Cerebellar cortex (tissue), 1 donor: ENCODE data around the gene APOBR.
"Not testable (repeated sequence)": the region's sequence is repeated elsewhere in the genome, so short reads cannot be mapped to it uniquely, and the experiment has no call there.

Experiments
- DNase-seq: peaks from one replicate; pipeline ENCODE4 v3.0.0-alpha.2; 2015; ENCODE audit warnings: low spot score

Gene APOBR

DNA sequence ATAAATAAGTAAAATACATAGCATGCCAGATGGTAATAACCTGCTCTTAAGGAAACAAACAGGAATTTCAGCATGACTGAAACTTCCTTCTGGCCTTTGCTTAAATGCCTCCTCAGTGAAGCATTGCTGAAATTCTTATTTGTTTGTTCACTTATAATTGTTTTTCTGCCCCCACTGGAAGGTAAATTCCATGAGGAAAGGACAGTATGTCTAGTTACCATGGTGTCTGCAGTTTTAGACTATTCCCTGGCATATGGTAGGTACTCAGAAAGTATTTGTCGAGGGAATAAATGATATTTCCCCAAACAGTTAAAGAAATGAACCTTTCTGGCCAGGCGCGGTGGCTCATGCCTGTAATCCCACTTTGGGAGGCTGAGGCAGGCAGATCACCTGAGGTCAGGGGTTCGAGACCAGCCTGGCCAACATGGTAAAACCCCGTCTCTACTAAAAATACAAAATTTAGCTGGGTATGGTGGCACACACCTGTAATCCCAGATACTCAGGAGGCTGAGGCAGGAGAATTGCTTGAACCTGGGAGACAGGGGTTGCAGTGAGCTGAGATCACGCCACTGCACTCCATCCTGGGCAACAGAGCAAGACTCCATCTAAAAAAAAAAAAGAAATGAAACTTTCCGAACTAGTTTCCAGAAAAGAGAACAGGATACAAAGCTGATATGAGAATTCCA, 32.8 kb downstream of the APOBR start:
- peak; percentile 61 for DNase-seq

DNA sequence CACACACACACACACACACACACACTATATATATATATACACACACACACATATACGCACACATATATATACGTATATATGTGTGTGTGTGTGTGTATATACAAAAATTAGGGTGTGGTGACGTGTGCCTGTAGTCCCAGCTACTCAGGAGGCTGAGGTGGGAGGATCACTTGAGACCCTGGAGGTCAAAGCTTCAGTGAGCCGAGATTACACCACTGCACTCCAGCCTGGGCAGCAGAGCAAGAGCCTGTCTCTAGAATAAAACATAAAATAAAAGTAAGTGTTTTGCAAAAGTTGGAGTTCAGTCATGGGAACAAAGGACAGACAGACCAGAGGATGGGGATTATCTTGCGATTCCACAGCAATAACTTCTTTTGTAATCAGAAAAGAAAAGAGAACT, 33.5 kb downstream of the APOBR start:
- no peak for DNase-seq

- DNase-seq = no peak
These were observed 34.0 kb downstream of the APOBR start for GRCh38 chr16:28528463-28528867.

DNA sequence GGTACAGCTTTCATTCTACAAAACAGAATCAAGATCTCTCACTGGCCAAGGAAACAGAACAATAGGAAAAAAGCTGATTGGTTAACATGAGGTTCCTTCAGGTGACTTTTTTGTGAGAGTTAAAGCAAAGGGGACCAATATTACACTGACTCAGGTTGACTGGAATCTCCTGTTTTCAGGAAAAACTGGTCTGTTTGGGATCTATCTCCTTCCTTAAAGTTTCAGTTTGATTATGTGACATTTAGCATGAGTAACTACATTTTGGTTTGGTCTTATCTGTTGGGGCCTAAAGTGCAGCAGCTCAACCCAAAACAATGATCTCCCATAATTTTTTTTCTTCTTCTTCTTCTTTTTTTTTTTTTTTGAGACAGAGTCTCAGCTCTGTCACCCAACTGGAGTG, 34.7 kb downstream of the APOBR start:
- DNase-seq = no peak

GRCh38 chr16:28531777-28532744, 37.6 kb downstream of the APOBR start:
- DNase-seq = peak; percentile 92

DNA sequence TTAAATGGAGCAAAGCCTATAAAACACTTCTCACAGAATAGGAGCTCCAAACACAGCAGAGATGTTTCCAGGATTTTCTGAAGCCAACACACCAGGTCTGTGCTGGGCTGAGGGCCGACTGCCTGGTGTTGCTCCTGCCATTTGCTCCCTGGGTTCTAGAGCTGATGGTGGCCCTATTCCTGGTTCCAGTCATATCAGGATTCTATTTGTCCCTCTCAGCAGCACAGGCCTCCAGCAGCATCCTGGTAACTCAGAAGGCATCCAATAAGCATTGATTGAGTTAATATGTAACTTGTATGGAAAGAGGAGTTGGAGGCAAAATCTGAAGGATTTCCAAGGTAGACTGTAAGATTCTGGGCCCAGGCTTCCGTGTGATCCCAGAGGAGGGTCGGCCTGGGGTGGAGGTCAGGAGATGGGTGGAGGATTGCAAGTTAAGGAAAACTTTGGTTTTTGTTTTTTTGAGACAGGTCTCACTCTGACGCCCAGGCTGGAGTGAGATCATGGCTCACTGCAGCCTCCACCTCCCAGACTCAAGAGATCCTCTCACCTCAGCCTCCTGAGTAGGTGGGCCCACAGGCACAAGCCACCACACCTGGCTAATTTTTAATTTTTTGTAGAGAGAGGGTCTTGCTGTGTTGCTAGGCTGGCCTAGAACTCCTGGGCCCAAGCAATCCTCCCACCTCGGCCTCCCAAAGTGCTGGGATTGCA, 38.7 kb downstream of the APOBR start:
- DNase-seq = peak; percentile 74

- DNase-seq = peak; percentile 72
These were observed 40.3 kb downstream of the APOBR start for GRCh38 chr16:28534542-28535373.

DNA sequence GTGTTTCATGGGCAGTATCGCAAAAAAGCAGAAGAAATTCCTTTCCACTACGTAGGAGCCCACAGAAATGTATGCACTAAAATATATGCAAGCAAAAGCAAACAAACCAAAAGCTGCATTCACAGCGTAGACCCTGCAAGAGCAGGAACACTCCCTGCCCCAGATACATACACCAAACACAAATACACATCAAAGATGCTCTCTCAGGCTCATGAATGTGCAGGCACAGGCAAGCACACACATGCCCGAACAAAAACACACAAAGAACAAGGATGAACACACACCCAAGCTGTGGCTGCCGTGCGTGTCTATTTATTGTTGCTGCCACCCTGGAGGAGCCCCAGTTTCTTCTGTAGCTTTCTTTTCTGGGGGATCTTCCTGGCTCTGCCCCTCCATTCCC, 42.6 kb downstream of the APOBR start:
- no peak for DNase-seq

DNA sequence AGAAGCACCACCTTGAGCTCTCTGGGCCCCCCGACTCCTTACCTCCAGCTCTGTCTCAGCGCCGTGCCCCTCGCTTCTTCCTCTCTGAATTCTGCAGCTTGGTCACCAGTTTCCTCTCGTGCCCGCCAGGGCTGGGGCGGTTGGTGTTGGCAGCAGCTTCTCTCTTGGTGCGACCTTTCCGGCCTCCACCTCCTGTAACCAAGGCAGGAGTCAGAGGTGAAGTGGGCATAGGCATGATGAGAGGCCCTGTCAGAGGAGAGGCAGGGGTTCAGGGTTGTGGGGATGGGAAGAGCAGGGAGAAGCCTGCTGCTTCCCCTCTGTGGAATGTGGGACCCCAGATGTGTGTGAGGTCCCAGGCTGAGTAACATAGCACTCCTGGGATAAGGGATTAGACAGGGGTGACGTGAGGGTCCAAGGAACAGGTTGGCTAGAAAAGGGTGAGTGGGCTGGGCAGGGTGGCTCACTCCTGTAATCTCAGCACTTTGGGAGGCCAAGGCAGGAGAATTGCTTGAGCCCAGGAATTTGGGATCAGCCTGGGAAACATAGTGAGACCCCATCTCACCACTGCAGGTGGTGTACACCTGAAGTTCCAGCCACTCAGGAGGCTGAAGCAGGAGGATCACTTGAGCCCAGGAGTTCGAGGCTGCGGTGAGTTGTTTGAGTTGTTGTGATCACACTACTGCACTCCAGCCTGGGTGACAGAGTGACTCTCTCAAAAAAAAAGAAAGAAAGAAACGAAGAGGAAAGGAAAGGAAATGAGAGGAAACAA, 43.7 kb downstream of the APOBR start:
- no peak for DNase-seq

DNA sequence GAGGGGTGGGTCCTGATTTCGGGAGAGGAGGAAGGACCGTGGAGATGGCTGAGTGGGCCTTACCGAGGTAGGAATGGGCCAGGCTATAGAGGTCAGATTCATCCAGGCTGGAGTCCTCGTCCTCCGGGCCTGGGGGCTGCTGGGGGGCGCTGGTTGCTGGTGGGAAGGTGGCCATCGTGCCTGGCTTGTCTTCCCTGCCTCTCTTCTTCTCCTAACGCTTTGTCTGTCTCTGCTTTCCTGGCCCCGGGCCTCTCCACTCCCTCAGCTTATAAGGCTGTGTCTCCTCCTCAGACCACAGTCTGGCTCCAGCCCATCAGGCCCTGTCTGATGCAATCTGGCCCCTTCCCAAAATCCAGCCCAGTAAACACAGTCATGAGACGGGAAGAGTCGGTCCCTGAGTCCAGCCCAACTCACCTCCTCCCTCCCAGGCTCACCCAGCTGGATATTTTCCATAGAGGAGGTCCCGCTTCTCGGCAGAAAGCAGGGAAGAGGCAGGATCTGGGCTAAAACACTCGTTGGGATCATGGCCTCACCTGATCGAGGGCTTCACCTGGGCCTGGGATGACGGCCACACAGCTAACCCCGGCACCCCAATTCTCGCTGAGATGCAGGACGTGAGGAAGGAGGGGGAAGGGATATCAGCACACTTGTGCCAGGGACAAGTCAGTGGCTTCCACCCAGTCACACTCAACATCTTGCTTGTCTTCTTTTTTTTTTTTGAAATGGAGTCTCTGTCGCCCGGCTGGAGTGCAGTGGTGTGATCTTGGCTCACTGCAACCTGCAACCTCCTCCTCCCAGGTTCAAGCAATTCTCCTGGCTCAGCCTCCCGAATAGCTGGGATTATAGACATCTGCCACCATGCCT, 44.5 kb downstream of the APOBR start, which contains the start of gene NUPR1:
Gene NUPR1, minus strand, starts transcription at position 242 of the 864 bp plus-strand sequence. Its CDS starts 67 bp downstream, at position 175.
- peak; percentile 99 for DNase-seq

- peak; percentile 58 for DNase-seq
These were observed 45.9 kb downstream of the APOBR start for GRCh38 chr16:28540346-28540745.

DNA sequence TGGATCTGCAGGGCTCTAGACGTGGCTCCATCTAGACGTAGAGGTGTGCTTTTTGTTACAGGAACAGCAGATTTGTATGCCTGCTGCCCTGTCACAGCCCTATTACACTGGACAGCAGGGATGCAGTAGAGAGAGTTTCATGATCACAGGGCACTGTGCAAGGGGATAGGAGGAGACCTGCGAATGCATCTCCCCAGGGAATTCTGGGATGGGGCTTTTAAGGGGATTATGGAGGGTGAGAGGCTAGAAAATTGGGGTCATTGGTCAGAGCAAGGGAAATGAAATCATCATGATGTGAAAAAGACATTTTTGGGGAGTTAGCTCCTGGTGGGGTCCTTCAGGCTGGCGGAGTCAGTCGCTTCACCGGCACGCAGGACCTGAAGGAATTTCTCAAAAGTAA, 48.2 kb downstream of the APOBR start:
- DNase-seq = peak; percentile 58

- peak; percentile 68 for DNase-seq
These were observed 48.6 kb downstream of the APOBR start for GRCh38 chr16:28543072-28543471.

GRCh38 chr16:28544998-28545397, 50.6 kb downstream of the APOBR start:
- DNase-seq = no peak

GRCh38 chr16:28545964-28546363, 51.5 kb downstream of the APOBR start:
- not testable (repeated sequence) for DNase-seq

GRCh38 chr16:28546626-28547025, 52.2 kb downstream of the APOBR start:
- DNase-seq = no peak

DNA sequence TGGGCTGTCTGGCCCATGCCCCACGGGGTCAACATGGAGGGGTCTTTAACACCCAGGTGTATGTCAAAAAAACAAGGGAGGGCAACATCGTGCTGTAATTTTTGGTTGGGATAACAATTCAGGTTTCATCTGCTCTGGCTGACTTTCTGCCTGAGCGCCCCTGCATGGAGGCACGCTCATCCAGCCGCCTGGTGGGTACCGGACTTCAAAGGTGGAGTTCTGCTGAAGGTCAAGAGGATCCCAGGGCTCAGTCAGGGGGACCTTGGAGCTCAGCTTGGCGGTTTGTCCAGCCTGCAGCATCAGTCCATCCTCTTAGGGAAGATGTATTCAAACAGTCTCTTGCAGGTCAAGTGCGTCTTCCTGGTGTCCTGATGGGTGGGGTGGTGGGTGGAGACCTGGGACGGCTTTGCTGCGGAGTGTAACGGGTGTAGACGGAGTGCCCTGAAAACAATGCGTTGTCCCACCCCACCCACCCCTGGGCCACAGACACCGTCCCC, 53.9 kb downstream of the APOBR start:
- DNase-seq = no peak
